ENCODE data around the gene MED15.

MED15 gene

GRCh38 chr22:20545681-20546521 lies 38.5 kb downstream of the MED15 start:
- in situ Hi-C loops (cut with MboI; ENCODE audit: low pct_unique_long_range_greater_than_20kb, low sequenced_read_pairs), result no loop called here
- no peak for DNase-seq

- in situ Hi-C loops (cut with MboI; ENCODE audit: low pct_unique_long_range_greater_than_20kb, low sequenced_read_pairs), result no loop called here
- no peak for DNase-seq
Observed at GRCh38 chr22:20546541-20546950, 39.1 kb downstream of the MED15 start.

- DNase-seq, result no peak
- in situ Hi-C loops (cut with MboI; ENCODE audit: low pct_unique_long_range_greater_than_20kb, low sequenced_read_pairs), result no loop called here
Observed at GRCh38 chr22:20547029-20547428, 39.6 kb downstream of the MED15 start.

- in situ Hi-C loops (cut with MboI; ENCODE audit: low pct_unique_long_range_greater_than_20kb, low sequenced_read_pairs), result no loop called here
- no peak for DNase-seq
Observed at GRCh38 chr22:20548806-20549205, 41.4 kb downstream of the MED15 start.

GRCh38 chr22:20549232-20549841 lies 41.9 kb downstream of the MED15 start:
- in situ Hi-C loops (cut with MboI; ENCODE audit: low pct_unique_long_range_greater_than_20kb, low sequenced_read_pairs), result no loop called here
- DNase-seq, result peak; percentile 72

DNA sequence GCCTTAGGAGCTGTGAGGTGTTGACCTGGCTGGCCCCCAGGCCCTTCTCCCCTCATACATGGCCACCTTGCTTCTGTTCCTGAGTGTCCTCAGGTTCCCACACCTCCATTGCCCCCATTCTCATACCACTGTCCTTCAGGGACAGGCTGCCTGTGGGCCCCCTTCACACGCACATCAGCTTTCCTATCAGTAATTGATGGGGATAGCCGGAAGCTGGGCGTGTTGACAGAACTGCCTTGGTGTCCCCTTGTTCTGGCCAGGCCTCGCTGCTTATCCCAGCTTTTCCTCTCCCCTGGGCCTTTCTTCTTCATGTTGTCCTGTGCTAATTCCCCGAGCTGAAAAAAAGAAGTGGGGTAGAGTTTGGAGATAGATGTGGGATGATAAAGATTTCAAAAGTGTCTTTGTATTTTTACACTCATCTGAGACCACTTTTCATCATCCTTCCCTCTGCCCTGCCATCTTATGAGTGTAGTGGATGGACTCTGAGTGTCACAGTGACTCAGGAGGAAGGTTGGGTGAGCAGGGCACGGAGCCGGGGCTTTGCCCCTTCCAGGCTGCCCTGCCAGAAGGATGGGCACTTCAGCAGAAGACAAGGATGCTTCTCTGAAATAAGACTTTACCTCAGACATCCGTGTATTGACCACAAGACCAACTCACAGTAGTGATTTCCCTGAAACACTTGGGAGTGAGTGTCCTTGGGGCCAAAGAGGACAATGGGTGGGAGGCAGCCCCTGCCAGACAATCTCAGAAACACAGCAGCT lies 42.8 kb downstream of the MED15 start:
- in situ Hi-C loops (cut with MboI; ENCODE audit: low pct_unique_long_range_greater_than_20kb, low sequenced_read_pairs), result no loop called here

GRCh38 chr22:20550851-20551744 lies 43.7 kb downstream of the MED15 start:
- in situ Hi-C loops (cut with MboI; ENCODE audit: low pct_unique_long_range_greater_than_20kb, low sequenced_read_pairs), result no loop called here

More for the DNA sequence above, 42.8 kb downstream of the MED15 start:
- DNase-seq, result no peak

DNA sequence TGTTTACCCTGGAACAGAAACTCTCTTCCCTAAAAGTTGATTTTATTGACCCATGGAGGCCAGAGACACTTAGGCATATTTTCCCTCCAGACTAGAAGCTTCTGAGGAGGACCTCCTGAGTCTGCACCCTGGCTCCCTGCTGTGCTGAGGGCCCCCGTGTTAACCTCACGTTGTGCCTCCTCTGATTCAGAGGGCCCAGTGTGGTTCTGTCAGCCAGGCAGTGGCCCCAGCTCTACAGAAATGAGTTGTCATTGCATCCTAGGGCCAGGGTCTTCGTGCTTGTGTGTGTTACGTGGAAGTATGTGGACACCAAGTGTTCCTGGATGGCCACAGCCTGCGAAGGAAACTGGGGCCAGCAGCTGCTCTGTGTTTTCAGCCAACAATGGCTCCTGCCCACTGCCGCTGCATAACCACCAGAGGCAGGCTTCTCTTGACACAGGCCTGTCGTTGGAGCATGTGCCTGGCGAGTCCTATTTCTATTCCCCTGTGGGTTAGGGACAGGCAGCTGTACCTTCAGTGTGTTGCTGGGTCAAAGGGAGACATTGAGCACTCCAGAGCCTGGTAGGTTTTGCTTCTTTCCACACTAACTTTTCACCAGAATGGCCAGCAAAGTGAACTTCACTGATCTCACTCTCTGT lies 44.5 kb downstream of the MED15 start:
- no peak for DNase-seq
- in situ Hi-C loops (cut with MboI; ENCODE audit: low pct_unique_long_range_greater_than_20kb, low sequenced_read_pairs), result no loop called here

More at GRCh38 chr22:20550851-20551744, 43.7 kb downstream of the MED15 start:
- DNase-seq, result peak; percentile 15

- in situ Hi-C loops (cut with MboI; ENCODE audit: low pct_unique_long_range_greater_than_20kb, low sequenced_read_pairs), result no loop called here
- DNase-seq, result no peak
Observed at GRCh38 chr22:20552443-20553401, 45.3 kb downstream of the MED15 start.

- DNase-seq, result no peak
- in situ Hi-C loops (cut with MboI; ENCODE audit: low pct_unique_long_range_greater_than_20kb, low sequenced_read_pairs), result no loop called here
Observed at GRCh38 chr22:20553947-20554741, 46.7 kb downstream of the MED15 start.

- in situ Hi-C loops (cut with MboI; ENCODE audit: low pct_unique_long_range_greater_than_20kb, low sequenced_read_pairs), result no loop called here
- DNase-seq, result no peak
Observed at GRCh38 chr22:20554824-20555223, 47.4 kb downstream of the MED15 start.

DNA sequence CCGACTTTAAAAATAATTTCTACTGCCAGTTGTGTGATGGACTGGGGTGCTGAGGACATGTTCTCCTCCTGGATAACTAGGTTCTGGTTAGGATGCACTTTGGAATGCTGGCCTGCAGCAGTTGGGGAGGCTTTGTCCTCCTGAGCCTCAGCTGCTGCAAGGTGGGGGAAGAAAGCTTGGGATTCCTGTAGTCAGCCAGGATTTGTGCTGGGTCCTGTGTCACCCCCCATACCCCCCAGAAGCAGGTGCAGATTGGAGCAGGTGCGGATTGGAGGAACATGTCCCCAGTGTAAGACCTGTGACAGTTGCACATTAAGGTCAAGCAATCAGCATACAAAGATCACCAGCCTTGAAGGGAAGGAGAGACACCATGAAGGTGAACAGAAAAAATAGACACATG lies 51.1 kb downstream of the MED15 start:
- in situ Hi-C loops (cut with MboI; ENCODE audit: low pct_unique_long_range_greater_than_20kb, low sequenced_read_pairs), result no loop called here

DNA sequence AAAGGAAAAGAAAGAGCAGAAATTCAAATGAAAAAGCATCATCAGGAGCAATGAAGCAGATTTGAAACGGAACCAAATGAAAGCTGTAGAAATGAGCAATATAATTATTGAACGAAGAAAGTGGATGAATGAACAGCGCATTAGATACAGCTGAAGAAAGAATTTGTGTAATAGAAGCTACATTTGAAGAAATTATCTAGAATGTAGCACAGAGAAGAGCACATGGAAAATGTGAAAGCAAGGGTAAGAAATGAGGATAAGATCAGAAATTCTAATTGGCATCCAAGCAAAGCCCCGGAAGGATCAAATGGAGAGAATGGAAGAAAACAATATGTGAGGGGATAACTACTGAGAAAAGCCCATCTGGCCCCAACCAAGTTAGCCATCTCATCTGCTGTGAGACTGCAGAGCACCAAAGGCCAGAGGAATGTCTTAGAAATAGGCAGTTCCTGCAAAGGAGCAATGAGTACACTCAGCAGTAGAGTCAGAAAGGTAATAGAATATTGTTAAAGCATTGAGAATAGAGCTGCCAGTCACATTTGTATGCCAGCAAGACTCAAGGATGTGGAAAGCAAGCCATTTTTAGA lies 51.9 kb downstream of the MED15 start:
- no peak for DNase-seq
- in situ Hi-C loops (cut with MboI; ENCODE audit: low pct_unique_long_range_greater_than_20kb, low sequenced_read_pairs), result no loop called here

More for the DNA sequence above, 51.1 kb downstream of the MED15 start:
- DNase-seq, result no peak

DNA sequence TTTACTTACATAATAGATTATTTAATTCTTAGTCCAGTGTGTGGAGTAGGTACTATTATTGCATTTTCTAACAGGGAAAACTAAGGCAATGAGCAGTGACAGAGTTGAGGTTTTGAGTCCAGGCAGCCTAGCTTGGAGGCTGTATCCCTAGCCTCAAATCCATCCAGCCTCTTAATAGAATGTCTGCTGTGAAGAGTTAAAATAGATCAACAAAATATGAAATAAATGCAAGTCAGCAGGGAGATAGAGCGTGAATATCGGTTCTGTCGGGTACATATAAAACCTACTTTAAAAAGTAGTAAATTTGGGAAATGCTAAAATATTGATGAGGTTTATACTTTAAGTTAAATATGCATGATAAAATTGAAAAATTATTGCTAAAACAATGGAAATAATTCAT lies 53.3 kb downstream of the MED15 start:
- DNase-seq, result no peak
- in situ Hi-C loops (cut with MboI; ENCODE audit: low pct_unique_long_range_greater_than_20kb, low sequenced_read_pairs), result no loop called here

- in situ Hi-C loops (cut with MboI; ENCODE audit: low pct_unique_long_range_greater_than_20kb, low sequenced_read_pairs), result no loop called here
- DNase-seq, result no peak
Observed at GRCh38 chr22:20561882-20562281, 54.5 kb downstream of the MED15 start.

Data from KBM-7 (cell line).